Activated CD8-positive, alpha-beta memory T cell treated with anti-CD3 and anti-CD28 coated beads for 36 hours (primary cell): ENCODE results near the gene PCNX1. TPM values are rescaled to one million over a fixed set of nuclear protein-coding genes. Genes with fewer than 3 reads are reported as not detected.

Experiments
- CTCF ChIA-PET: fragments of 350-600 bp; sonication (Branson Sonifier 250); formaldehyde crosslinking; loops from one replicate; lab custom pipeline; 2021; ENCODE audit warnings: antibody characterized with exemption; lab: Charles Lee
- POLR2A ChIA-PET: fragments of 350-600 bp; sonication (Branson Sonifier 250); formaldehyde crosslinking; loops from one replicate; lab custom pipeline; 2021; ENCODE audit warnings: antibody characterized with exemption; lab: Charles Lee
- total RNA-seq, 2 experiments: library from RNA; stranded (reverse); gene quantifications; one replicate each; pipeline ENCODE4 v1.2.3, GENCODE V29; 2021

Gene PCNX1
- total RNA-seq, 2 experiments from 2014 or later: 40.7 to 41.5 TPM

DNA sequence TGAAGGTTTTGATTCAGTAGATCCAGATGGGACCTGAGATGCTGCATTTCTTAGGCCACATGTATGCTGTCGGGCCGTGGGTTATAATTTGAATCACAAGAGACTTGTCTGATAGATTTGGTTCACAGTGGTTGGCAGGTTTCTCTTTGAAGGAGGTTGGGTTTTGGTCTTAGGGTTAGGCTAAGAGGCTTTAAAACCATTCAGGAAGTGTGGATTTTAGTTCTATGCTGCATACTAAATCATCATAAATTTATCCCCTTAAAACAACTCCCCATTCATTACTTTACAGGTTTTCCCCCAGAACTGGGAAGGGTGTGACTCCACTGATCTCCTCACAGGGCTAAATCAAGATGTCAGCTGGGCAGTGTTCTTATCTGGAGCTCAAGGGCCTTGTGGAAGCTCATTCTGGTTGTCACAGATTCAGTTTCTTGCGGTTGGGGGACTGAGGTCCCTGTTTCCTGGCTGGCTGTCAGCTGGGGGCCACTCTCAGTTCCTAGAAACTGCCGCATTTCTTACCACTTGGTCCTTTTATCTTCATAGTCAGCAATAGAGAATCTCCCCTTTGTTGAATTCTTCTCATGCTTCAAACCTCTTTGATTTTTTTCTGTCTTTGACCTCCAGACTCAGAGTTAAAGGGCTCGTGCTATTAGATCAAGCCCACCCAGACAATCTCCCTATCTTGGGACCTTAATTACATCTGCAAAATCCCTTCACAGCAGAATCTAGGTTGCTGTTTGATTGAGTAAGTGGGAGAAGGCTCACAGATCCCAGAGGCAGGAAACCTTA lies 20.6 kb upstream of the PCNX1 start:
- POLR2A ChIA-PET: interaction anchor here (0.9 to 2.3 kb wide), 4 partner anchors 15 to 706 kb away, joined by 3 to 7 read pairs (median 4); partner anchors contain the start of gene PCNX1
- CTCF ChIA-PET: interaction anchor here (0.9 to 9.7 kb wide), 5 partner anchors 18 to 90 kb away, joined by 3 to 94 read pairs (median 5); partner anchors contain the start of gene PCNX1

- ChIA-PET CTCF (interaction anchor here (0.9 to 9.7 kb wide), 4 partner anchors 17 to 90 kb away, joined by 3 to 94 read pairs (median 6); partner anchors contain the start of gene PCNX1), POLR2A (interaction anchor here (1.8 to 2.3 kb wide), 2 partner anchors 15 to 20 kb away, joined by 6 to 7 read pairs; partner anchors contain the start of gene PCNX1)
Measured at GRCh38 chr14:70887207-70887681, 20.0 kb upstream of the PCNX1 start.

- ChIA-PET CTCF (interaction anchor here (0.9 to 9.7 kb wide), 6 partner anchors 16 to 89 kb away, joined by 3 to 94 read pairs (median 6); partner anchors contain the start of gene PCNX1), POLR2A (interaction anchor here (1.3 to 2.3 kb wide), 2 partner anchors 19 to 20 kb away, joined by 5 to 6 read pairs; partner anchors contain the start of gene PCNX1)
Measured at GRCh38 chr14:70887737-70888499, 19.3 kb upstream of the PCNX1 start.

GRCh38 chr14:70888681-70889175 lies 18.5 kb upstream of the PCNX1 start:
- CTCF ChIA-PET: interaction anchor here (0.9 to 1.9 kb wide), 3 partner anchors 18 to 71 kb away, joined by 3 to 10 read pairs (median 3); partner anchors contain the start of gene PCNX1
- POLR2A ChIA-PET: interaction anchor here (0.6 to 1.3 kb wide), 2 partner anchors 17 to 19 kb away, joined by 3 to 5 read pairs; partner anchors contain the start of gene PCNX1

DNA sequence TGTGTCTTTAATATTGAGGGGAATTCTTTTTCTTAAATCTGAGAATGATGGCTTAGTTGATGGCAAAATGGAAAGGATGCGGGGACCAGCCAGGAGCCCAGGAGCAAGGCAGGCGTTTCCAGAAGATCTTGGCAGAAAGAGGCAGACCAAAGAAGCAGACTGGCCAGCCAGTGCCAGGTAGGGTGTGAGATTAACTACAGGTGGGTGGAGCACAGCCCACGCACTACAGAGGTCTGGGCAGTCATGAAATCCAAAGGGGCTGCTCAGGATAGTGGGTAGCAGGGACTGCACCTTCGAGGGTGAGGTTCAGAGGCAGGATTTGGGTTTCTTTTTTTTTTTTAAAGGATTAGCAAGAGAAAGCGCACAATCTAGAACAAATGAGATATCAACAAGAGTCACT lies 17.7 kb upstream of the PCNX1 start:
- POLR2A ChIA-PET: interaction anchor here (1.3 kb wide), 1 partner anchor 18 kb away, joined by 5 read pairs; the partner anchor contains the start of gene PCNX1
- CTCF ChIA-PET: interaction anchor here (0.9 to 1.9 kb wide), 2 partner anchors 17 to 72 kb away, joined by 3 to 10 read pairs; partner anchors contain the start of gene PCNX1

DNA sequence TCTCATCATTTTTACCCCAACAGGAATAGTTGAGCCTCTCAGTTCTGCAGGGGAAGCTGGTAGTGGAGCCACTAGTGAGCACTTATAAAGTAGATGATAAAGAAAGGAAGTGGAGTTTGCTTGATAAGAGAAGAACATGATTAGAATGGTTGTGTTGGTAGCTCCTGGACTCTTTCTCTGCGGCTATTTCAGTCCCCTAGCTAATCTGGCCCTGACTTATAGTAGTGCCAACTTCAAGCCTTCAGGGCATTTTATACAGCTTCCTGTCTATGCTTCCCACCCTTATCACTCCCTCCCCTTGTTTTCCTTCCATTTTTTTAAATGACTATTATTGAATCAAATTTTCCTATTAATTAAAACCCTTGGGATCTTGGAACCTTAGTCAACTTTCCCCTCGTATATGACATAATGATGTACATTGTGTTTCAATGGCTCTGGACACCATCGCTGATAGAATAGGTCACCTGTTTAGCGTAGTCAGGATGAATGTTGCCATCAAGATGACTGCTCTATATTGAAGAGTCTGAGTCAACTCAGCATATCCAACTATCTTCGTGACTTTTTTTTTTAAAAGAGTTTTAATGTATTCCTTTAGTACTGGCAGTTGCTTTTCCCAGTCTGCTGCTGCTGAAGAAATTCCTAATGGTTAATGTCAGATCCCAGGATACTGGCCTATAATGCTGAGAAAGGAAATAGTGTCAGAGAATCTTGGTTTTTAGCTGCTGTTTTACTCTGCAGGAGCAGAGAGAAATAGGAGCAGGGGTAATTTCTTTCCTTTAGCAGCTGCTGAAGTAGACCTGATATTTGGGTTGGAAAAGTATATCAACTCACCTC lies 16.2 kb upstream of the PCNX1 start:
- ChIA-PET POLR2A (no interaction called here), CTCF (interaction anchor here (1.2 kb wide), 1 partner anchor 9 kb away, joined by 3 read pairs; no protein-coding TSS in a partner anchor)

GRCh38 chr14:70891737-70892136 lies 15.5 kb upstream of the PCNX1 start:
- ChIA-PET CTCF (interaction anchor here (1.2 kb wide), 1 partner anchor 8 kb away, joined by 3 read pairs; no protein-coding TSS in a partner anchor), POLR2A (no interaction called here)

- ChIA-PET CTCF (interaction anchor here (0.8 to 0.9 kb wide), 2 partner anchors 10 to 87 kb away, joined by 3 to 4 read pairs; no protein-coding TSS in a partner anchor), POLR2A (interaction anchor here (0.5 kb wide), 1 partner anchor 9 kb away, joined by 3 read pairs; no protein-coding TSS in a partner anchor)
Measured at GRCh38 chr14:70893062-70893845, 14.0 kb upstream of the PCNX1 start.

DNA sequence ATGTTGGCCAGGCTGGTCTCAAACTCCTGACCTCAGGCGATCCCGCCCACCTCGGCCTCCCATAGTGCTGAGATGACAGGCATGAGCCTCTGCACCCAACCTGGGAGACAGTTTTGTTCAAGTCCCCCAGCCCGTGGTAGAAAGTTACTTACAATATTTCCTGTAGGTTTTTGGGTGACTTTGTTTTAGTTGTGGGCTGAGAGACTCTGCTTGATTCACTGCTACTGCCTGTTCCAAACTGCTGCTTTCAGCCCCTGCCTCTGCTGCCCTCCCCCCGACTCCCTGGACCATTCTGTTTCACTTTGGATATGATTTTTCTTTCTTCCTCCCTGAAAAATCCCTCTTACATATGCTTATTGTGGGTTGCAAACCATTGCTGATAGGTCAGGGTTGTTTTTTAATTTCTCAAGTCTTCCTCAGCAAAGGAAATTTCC lies 13.4 kb upstream of the PCNX1 start:
- POLR2A ChIA-PET: no interaction called here
- CTCF ChIA-PET: no interaction called here

- ChIA-PET CTCF (no interaction called here), POLR2A (interaction anchor here (0.7 to 1.1 kb wide), 2 partner anchors 12 to 26 kb away, joined by 3 to 4 read pairs; partner anchors contain the start of gene PCNX1)
Measured at GRCh38 chr14:70894868-70895267, 12.4 kb upstream of the PCNX1 start.

- ChIA-PET POLR2A (no interaction called here), CTCF (no interaction called here)
Measured at GRCh38 chr14:70896317-70896716, 10.9 kb upstream of the PCNX1 start.

GRCh38 chr14:70896981-70897380 lies 10.3 kb upstream of the PCNX1 start:
- ChIA-PET POLR2A (no interaction called here), CTCF (no interaction called here)

DNA sequence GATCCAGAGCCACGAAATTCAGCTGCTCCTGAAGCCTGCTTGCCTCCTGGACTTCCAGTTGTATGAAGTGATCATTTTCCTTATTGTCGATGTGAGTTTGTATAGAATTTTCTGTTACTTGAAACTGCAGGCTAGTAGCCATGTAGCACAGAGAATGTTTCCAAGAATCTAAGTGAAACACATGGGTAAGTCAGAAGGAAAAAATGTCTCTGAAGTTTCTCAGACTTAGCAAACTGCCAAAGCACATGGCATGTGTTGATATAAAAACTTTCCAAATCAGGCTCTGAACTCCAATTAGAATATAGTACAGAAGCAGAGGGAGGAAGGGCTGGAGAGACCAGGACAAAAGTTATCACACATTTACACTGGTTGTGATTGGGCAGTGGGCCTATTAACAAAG lies 9.8 kb upstream of the PCNX1 start:
- ChIA-PET POLR2A (no interaction called here), CTCF (no interaction called here)

- POLR2A ChIA-PET: no interaction called here
- CTCF ChIA-PET: no interaction called here
Measured at GRCh38 chr14:70898111-70898745, 9.0 kb upstream of the PCNX1 start.

- ChIA-PET POLR2A (interaction anchor here (0.7 to 1.1 kb wide), 3 partner anchors 15 to 84 kb away, joined by 4 to 7 read pairs (median 5); no protein-coding TSS in a partner anchor), CTCF (interaction anchor here (1.3 to 7.6 kb wide), 5 partner anchors 18 to 84 kb away, joined by 3 to 94 read pairs (median 7); no protein-coding TSS in a partner anchor)
Measured at GRCh38 chr14:70901269-70901668, 6.0 kb upstream of the PCNX1 start.

DNA sequence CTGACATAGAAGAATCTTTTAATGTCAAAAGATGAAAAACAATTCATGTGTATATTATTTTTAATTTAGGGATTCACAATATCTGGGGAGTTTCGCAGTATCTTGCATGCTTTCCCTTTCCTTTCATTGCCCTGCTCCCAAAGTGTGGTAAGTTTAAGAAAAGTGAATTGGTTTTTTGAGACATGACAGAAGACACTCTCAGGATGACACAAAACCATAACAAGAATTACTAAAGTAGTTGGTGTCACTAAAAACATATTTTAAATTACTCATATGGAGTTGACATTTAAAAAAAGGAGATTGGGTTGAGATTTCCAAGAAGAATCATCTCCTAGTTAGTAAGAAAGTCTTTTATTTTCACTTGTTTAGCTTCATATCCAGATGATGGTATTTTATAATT lies 5.1 kb upstream of the PCNX1 start:
- CTCF ChIA-PET: interaction anchor here (0.6 to 7.6 kb wide), 10 partner anchors 9 to 1358 kb away, joined by 3 to 94 read pairs (median 3); no protein-coding TSS in a partner anchor
- POLR2A ChIA-PET: interaction anchor here (0.6 to 1.1 kb wide), 5 partner anchors 9 to 85 kb away, joined by 3 to 7 read pairs (median 5); no protein-coding TSS in a partner anchor
